ENCODE measurements around the gene DNAJC10.

DNAJC10 gene

GRCh38 chr2:182807319-182807718, 91.3 kb downstream of the DNAJC10 start:
- DNase-seq, result no peak

GRCh38 chr2:182810087-182810486, 94.0 kb downstream of the DNAJC10 start:
- no peak for DNase-seq

- no peak for DNase-seq
Measured at GRCh38 chr2:182814380-182814779, 98.3 kb downstream of the DNAJC10 start.

- no peak for DNase-seq
Measured at GRCh38 chr2:182814804-182815203, 98.7 kb downstream of the DNAJC10 start.

GRCh38 chr2:182816866-182817265, 100.8 kb downstream of the DNAJC10 start:
- DNase-seq, result no peak

- DNase-seq, result no peak
Measured at GRCh38 chr2:182817558-182817957, 101.5 kb downstream of the DNAJC10 start.

- no peak for DNase-seq
Measured at GRCh38 chr2:182818501-182818900, 102.4 kb downstream of the DNAJC10 start.

GRCh38 chr2:182818925-182819324, 102.9 kb downstream of the DNAJC10 start:
- DNase-seq, result no peak

- DNase-seq, result no peak
Measured at GRCh38 chr2:182819412-182819811, 103.4 kb downstream of the DNAJC10 start.

- no peak for DNase-seq
Measured at GRCh38 chr2:182821182-182821581, 105.1 kb downstream of the DNAJC10 start.

- DNase-seq, result no peak
Measured at GRCh38 chr2:182822733-182823132, 106.7 kb downstream of the DNAJC10 start.

GRCh38 chr2:182824056-182824766, 108.2 kb downstream of the DNAJC10 start:
- no peak for DNase-seq

GRCh38 chr2:182824767-182825158, 108.7 kb downstream of the DNAJC10 start:
- DNase-seq, result no peak

GRCh38 chr2:182826064-182826463, 110.0 kb downstream of the DNAJC10 start:
- DNase-seq, result no peak

GRCh38 chr2:182826496-182826895, 110.4 kb downstream of the DNAJC10 start:
- no peak for DNase-seq

GRCh38 chr2:182827182-182827879, 111.3 kb downstream of the DNAJC10 start:
- no peak for DNase-seq

GRCh38 chr2:182831101-182831500, 115.0 kb downstream of the DNAJC10 start:
- DNase-seq, result no peak

- no peak for DNase-seq
Measured at GRCh38 chr2:182831921-182832320, 115.9 kb downstream of the DNAJC10 start.

- DNase-seq, result no peak
Measured at GRCh38 chr2:182833084-182833854, 117.2 kb downstream of the DNAJC10 start.

GRCh38 chr2:182834293-182834692, 118.2 kb downstream of the DNAJC10 start:
- DNase-seq, result no peak

GRCh38 chr2:182836451-182836850, 120.4 kb downstream of the DNAJC10 start:
- DNase-seq, result no peak

Measured in activated CD8-positive, alpha-beta memory T cell treated with anti-CD3 and anti-CD28 coated beads, Interleukin-2, amount 50 U/mL, for 48 hours (primary cell).